OCI-M1 (cell line): ENCODE measurements around the gene FAM219A.

ENCODE experiments used
- DNase-seq: peaks from one replicate; lab custom pipeline; 2025; lab: John Stamatoyannopoulos, UW

FAM219A gene

GRCh38 chr9:34400686-34401602, 57.4 kb downstream of the FAM219A start:
- DNase-seq: no peak

GRCh38 chr9:34400275-34400674, 58.1 kb downstream of the FAM219A start:
- no peak for DNase-seq

- DNase-seq: no peak
These were observed 58.6 kb downstream of the FAM219A start for GRCh38 chr9:34399729-34400128.

- DNase-seq: no peak
These were observed 59.5 kb downstream of the FAM219A start for GRCh38 chr9:34398875-34399274.

- DNase-seq: no peak
These were observed 61.8 kb downstream of the FAM219A start for GRCh38 chr9:34396276-34397214.

- DNase-seq: no peak
These were observed 65.9 kb downstream of the FAM219A start for GRCh38 chr9:34392511-34392910.

GRCh38 chr9:34387239-34387638, 71.1 kb downstream of the FAM219A start:
- no peak for DNase-seq

GRCh38 chr9:34386656-34387055, 71.7 kb downstream of the FAM219A start:
- no peak for DNase-seq

- DNase-seq: no peak
These were observed 72.7 kb downstream of the FAM219A start for GRCh38 chr9:34385561-34386230.

GRCh38 chr9:34384368-34385165, 73.8 kb downstream of the FAM219A start:
- no peak for DNase-seq

- DNase-seq: no peak
These were observed 74.5 kb downstream of the FAM219A start for GRCh38 chr9:34383904-34384303.

- DNase-seq: no peak
These were observed 75.5 kb downstream of the FAM219A start for GRCh38 chr9:34382879-34383278.

GRCh38 chr9:34382054-34382453, 76.3 kb downstream of the FAM219A start:
- no peak for DNase-seq

- DNase-seq: no peak
These were observed 77.0 kb downstream of the FAM219A start for GRCh38 chr9:34381323-34381722.

- DNase-seq: peak; percentile 85
These were observed 77.7 kb downstream of the FAM219A start for GRCh38 chr9:34380511-34381315.

GRCh38 chr9:34380034-34380510, 78.3 kb downstream of the FAM219A start:
- no peak for DNase-seq

- DNase-seq: peak; percentile 93
These were observed 78.9 kb downstream of the FAM219A start for GRCh38 chr9:34379334-34380033.

- no peak for DNase-seq
These were observed 79.9 kb downstream of the FAM219A start for GRCh38 chr9:34378376-34379060.

GRCh38 chr9:34377404-34377746, 81.0 kb downstream of the FAM219A start:
- DNase-seq: peak; percentile 66
